Left kidney (tissue), 8 donors: ENCODE measurements around the gene PAQR3. TPM values are rescaled to one million over a fixed set of nuclear protein-coding genes. Genes with fewer than 3 reads are reported as not detected.

ENCODE experiments used
- DNase-seq: peaks from one replicate; pipeline ENCODE4 v3.0.0-alpha.2; 2013
- long read RNA-seq, 8 donors: transcript quantifications; one replicate each; lab custom pipeline, GENCODE V29; 2026
- polyA plus RNA-seq: library from polyadenylated mRNA; unstranded; fragments of 120-200 nt; gene quantifications from one replicate; pipeline ENCODE4 v1.2.1, GENCODE V29; 2013; ENCODE audit not compliant: insufficient read length

PAQR3 gene, protein sequence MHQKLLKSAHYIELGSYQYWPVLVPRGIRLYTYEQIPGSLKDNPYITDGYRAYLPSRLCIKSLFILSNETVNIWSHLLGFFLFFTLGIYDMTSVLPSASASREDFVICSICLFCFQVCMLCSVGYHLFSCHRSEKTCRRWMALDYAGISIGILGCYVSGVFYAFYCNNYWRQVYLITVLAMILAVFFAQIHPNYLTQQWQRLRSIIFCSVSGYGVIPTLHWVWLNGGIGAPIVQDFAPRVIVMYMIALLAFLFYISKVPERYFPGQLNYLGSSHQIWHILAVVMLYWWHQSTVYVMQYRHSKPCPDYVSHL
- 25.6 TPM for polyA plus RNA-seq
- long read RNA-seq, donor 1, full-length matches to known transcripts, result 4 of 4 reads
- long read RNA-seq, donor 1, partial matches to known transcripts, result 0 of 4 reads
- long read RNA-seq, donor 1, other reads (novel, unspliced or antisense), result 0 of 4 reads
- long read RNA-seq, donor 2, full-length matches to known transcripts, result 4 of 4 reads
- long read RNA-seq, donor 2, partial matches to known transcripts, result 0 of 4 reads
- long read RNA-seq, donor 2, other reads (novel, unspliced or antisense), result 0 of 4 reads
- long read RNA-seq, donor 3, full-length matches to known transcripts, result 1 of 1 reads
- long read RNA-seq, donor 3, partial matches to known transcripts, result 0 of 1 reads
- long read RNA-seq, donor 3, other reads (novel, unspliced or antisense), result 0 of 1 reads
- long read RNA-seq, donor 4, result 0 reads
- long read RNA-seq, donor 5, full-length matches to known transcripts, result 6 of 11 reads
- long read RNA-seq, donor 5, partial matches to known transcripts, result 5 of 11 reads
- long read RNA-seq, donor 5, other reads (novel, unspliced or antisense), result 0 of 11 reads
- long read RNA-seq, donor 6, full-length matches to known transcripts, result 6 of 6 reads
- long read RNA-seq, donor 6, partial matches to known transcripts, result 0 of 6 reads
- long read RNA-seq, donor 6, other reads (novel, unspliced or antisense), result 0 of 6 reads
- long read RNA-seq, donor 7, full-length matches to known transcripts, result 5 of 5 reads
- long read RNA-seq, donor 7, partial matches to known transcripts, result 0 of 5 reads
- long read RNA-seq, donor 7, other reads (novel, unspliced or antisense), result 0 of 5 reads
- long read RNA-seq, donor 8, result 0 reads

- peak; percentile 85 for DNase-seq
Measured at GRCh38 chr4:78938868-78939666, at the start of gene PAQR3. Gene PAQR3 (minus strand): TSS chr4:78939438. CDS start chr4:78939224, 214 bp downstream.

- no peak for DNase-seq
Measured at GRCh38 chr4:78987683-78988082, 48.4 kb upstream of the PAQR3 start.

DNA sequence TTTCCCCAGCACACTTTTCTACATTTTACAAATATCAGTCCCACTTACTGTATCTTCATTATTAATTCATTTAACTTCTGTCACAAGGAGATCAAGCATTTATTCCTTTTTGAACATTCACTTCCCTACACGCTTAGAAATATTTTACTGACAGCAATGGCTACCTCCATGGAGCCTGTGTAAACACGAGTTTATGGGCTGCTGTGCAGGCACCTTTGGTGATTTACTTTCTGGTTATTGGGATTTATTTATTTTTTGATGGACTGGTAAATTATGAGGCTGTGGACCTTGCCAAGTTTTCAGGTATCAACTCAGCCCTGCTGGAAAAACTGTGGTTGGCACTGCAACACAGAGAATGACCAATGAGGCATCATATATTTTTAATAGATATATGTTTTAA lies 45.4 kb upstream of the PAQR3 start:
- DNase-seq, result no peak

- DNase-seq, result no peak
Measured at GRCh38 chr4:78975865-78976264, 36.6 kb upstream of the PAQR3 start.

GRCh38 chr4:78971776-78972175 lies 32.5 kb upstream of the PAQR3 start:
- no peak for DNase-seq

GRCh38 chr4:78971326-78971725 lies 32.1 kb upstream of the PAQR3 start:
- no peak for DNase-seq

DNA sequence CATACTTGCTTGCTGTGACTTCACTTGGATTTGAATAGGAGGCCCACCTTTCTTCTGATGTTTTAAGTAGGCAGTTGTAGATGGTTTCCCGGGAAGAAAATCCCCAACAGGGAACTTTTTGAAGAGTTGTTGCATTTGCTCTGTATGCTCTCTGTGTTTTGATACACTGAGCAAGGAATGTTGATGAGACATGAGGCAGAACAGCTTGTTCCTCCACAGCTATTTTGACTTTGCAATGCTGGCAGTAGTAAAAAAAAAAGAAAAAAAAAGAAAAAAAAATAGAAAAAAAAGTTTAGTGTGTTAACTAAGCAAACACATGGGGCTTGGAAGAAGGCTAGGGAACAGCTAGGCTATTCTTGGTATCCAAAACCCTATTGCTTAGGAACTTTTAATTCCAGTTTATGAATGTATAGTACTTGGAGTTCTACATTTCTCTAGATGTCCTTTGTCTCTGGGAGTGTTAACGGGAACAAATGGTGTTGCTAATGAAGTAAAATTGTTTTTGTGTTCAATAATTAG lies 23.4 kb upstream of the PAQR3 start:
- DNase-seq, result no peak

GRCh38 chr4:78960926-78961325 lies 21.7 kb upstream of the PAQR3 start:
- no peak for DNase-seq

DNA sequence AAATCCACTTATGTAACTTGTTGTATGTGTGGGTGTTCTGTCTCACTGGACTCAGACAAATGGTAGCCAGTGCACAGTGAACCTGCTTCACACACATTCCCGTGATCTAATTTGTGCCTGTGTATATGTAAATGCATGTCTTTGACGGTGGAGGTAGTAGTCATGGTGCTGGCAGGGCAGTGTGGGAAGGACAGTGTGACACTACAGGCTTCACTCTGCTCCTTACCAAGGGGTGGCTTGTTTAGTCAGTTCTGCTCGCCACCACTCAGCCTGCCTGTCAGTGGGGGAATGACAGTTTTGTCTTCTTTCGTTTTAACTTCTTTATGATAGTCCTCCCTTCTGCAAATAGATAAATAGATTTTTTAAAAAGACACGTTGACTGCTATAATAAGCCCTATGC lies 17.7 kb upstream of the PAQR3 start:
- DNase-seq, result no peak

- DNase-seq, result no peak
Measured at GRCh38 chr4:78953769-78954666, 14.8 kb upstream of the PAQR3 start.

DNA sequence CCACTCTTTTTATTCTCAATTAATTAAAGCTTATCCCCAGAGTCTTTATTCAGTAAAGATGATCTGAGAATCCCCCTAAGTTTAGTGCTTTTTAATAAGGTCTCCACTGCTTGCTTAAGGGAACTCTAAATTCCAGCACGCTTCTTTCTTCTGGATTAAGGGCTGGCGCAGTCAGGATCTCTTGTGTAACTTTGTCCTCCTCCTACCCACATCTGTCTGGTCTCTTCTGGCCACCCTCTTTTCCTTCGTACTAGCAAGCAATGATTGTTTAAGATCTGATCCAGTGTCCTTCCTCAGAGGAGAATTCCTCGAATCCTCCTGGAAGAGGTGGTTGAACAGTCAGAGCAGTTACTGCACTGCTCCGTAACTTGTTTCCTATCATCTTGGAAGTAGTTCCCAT lies 14.0 kb upstream of the PAQR3 start:
- DNase-seq, result no peak

DNA sequence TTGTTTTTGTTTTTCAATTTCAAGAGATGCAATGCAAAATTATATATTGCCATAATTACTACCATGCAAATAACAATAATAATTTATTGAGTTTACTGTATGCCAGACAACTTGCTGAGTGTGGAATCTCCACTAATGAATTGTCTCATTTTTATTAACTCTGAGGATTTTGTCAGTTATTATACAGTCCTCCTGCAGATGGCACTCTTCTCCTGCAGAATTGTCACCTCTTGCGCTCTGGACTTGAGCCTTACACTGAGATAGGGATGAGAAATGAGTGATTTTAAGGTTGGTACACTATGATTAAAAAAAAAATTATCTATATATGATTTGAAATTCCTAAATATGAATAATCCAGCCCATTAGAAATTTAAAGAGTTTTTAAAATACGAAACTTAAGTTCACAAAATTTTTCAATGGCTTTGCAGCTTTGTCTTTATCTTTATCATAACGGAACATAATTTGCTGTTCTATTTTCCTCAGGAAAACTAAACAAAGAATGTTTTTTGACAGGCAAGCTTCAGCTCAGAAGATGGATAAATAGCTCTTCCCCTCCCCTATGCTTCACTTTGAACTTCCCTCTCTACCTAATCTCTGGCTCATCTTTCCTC lies 12.7 kb upstream of the PAQR3 start:
- DNase-seq, result peak; percentile 50

- DNase-seq, result no peak
Measured at GRCh38 chr4:78949735-78950134, 10.5 kb upstream of the PAQR3 start.

- DNase-seq, result no peak
Measured at GRCh38 chr4:78945651-78946179, 6.5 kb upstream of the PAQR3 start.

GRCh38 chr4:78944381-78944780 lies 5.1 kb upstream of the PAQR3 start:
- no peak for DNase-seq

DNA sequence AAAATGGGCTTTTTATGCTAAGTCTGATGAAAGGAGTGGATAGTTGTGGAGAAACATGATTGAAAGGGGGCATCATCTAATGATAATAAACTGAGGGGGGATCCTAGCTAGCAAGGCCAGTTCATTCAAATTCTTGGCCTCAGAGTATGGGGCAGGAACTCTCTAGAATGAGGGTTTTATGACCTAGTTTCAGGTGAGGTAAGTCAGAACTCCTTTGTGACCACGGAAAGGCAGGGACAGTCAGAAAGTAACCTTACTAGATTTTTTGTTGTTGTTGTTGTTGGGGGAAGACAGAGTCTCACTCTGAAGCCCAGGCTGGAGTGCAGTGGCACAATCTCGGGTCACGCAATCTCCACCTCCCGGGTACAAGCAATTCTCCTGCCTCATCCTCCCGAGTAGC lies 1.5 kb upstream of the PAQR3 start:
- no peak for DNase-seq

GRCh38 chr4:78939667-78940008 lies 400 bp upstream of the PAQR3 start:
- peak; percentile 31 for DNase-seq

GRCh38 chr4:78938474-78938867 lies 767 bp downstream of the PAQR3 start:
- DNase-seq, result peak; percentile 3

DNA sequence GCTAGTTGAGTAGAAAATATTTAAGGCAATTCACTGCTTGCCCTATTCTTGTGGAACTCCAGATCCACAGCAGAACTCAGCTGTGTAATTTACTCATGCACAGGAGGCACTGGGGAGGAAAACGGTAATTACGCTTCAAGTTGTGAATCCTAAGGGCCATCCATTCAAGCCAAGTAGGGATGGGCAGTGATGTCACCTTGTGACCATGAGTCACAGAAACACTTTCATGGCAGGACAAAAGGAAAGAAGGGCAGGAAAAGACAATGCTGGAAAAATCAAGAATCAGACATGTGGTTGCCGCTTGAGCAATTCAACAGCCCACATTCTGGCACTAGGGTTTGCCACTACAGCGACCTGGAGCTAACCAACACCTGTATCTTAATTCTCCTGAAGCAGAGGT lies 1.4 kb downstream of the PAQR3 start:
- DNase-seq, result no peak

DNA sequence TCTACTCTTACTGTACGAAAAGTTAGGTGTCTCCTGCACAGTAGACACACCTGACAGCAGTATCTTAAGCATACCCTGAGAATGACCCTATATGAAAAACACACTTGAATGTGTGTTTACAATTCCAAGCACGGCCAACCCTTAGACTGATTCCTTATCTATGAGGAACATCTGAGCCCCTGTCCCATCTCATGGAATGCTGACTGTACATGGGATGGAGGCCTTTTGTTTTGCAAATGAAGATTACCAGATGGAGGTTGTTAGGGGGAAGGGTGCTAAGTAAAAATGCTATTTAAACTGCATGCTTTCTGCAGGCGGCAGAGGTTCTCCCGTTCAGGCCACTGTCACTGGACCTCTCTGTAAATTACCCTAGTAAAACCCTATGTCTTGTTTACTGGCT lies 2.2 kb downstream of the PAQR3 start:
- DNase-seq, result no peak
